ENCODE measurements around the gene ARFGAP1. TPM values are rescaled to one million over a fixed set of nuclear protein-coding genes. Genes with fewer than 3 reads are reported as not detected.
A peak's percentile ranks its signal among the peaks of the same experiment; 100 is the strongest.

ARFGAP1 gene
- total and polyA plus RNA-seq, 2 of the 4 experiments (the other 2 are of a cell fraction), result 59.1 to 194 TPM

DNA sequence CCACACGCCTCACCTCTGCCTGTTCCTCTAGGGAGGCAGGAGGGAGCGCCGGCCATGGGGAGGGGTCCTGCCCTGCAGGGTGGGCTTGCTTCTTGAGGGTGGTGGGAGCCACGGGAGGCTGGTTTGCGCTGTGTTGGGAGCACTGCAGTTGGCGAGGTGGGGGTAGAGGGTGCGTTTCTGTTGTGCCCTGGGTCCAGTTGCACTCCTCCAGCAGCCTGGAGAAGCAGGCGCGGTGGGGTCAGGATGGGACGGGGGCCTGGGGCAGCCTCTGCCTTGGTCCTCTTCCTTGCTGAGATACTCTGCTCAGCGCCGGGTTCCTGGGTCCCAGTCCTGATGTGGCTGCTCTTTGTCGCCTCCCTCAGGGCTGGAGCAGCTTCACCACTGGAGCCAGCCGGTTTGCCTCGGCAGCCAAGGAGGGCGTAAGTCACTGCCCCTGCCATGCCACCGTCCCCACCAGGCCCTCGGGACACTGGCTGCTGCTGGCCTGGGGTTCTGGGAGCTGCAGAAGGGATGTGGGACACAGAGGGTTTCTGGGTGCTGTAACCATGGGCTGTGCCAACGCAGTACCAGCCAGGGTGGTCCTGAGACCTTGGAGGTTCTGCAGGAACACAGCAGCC is 8.4 kb downstream of the ARFGAP1 start:
- no peak overlapping the region for H2BK15ac ChIP-seq (ENCODE audit: low read depth, low read length)
- H4K5ac ChIP-seq (ENCODE audit: low read depth, low read length), result no peak overlapping the region
- H2BK20ac ChIP-seq (ENCODE audit: low read depth, low read length), result no peak overlapping the region
- H3K9me1 ChIP-seq (ENCODE audit: insufficient read depth, low read length), result no peaks in the 10 kb centered on the region
- no peak overlapping the region for H2AFZ ChIP-seq (replicated peaks; ENCODE audit: low read length, poor library complexity)
- H3K4me3 ChIP-seq (ENCODE audit: insufficient read depth, low read depth, low read length), result no peak overlapping the region
- H3K9me3 ChIP-seq (ENCODE audit: control insufficient read depth, insufficient read depth, low read length), result no peaks in the 10 kb centered on the region
- H3K4ac ChIP-seq (ENCODE audit: low read depth, low read length), result no peak overlapping the region
- TF ChIP-seq BHLHE40 (IDR thresholded peaks at IDR 0.05; ENCODE audit: low read depth, low read length) (no peak), RAD21 (IDR thresholded peaks at IDR 0.05; ENCODE audit: low read length) (peak; percentile 26; the same call in 1 of the 2 replicates), CTCF (conservative IDR thresholded peaks at IDR 0.05; ENCODE audit: low read depth, low read length) (peak; percentile 37), CHD1 (IDR thresholded peaks at IDR 0.05; ENCODE audit: low read depth, low read length) (no peak)
- H3K4me1 ChIP-seq (ENCODE audit: control insufficient read depth, insufficient read depth, low read length), result no peaks in the 10 kb centered on the region
- no peak overlapping the region for H3K14ac ChIP-seq (replicated peaks; ENCODE audit: low read depth, low read length)
- H3K79me1 ChIP-seq (ENCODE audit: low read depth in 1 of 2, low read length in 2 of 2), result peaks cover 18 to 38% of the 10 kb centered on the region in 2 experiments
- H4K8ac ChIP-seq (ENCODE audit: low read depth in 2 of 2, low read length in 2 of 2), result no peak overlapping the region
- ChIA-PET CTCF (interaction anchor here (1.1 kb wide), 1 partner anchor 29 kb away, joined by 4 read pairs; no protein-coding TSS in a partner anchor), POLR2A (ENCODE audit: unreplicated experiment) (no interaction called here)
- no peak overlapping the region for H3K18ac ChIP-seq (ENCODE audit: low read depth, low read length)
- DNase-seq (no peak), ATAC-seq (ENCODE audit: low read depth) (peak; percentile 35; the same call in 1 of the 2 replicates)
- H3K4me2 ChIP-seq (ENCODE audit: low read depth, low read length), result no peak overlapping the region
- H3K56ac ChIP-seq (ENCODE audit: extremely low read depth, insufficient read depth, low read length), result no peak overlapping the region
- H3K36me3 ChIP-seq (ENCODE audit: control insufficient read depth, insufficient read depth, low read length), result peaks cover 85% of the 10 kb centered on the region
- in situ Hi-C loops (cut with MboI; ENCODE audit: low sequenced_read_pairs) (no loop called here), intact Hi-C loops (cut with micrococcal nuclease) (no loop called here), dilution Hi-C loops (cut with HindIII; ENCODE audit: low sequenced_read_pairs, unreplicated experiment) (no loop called here)
- peaks cover 58% of the 10 kb centered on the region for H4K20me1 ChIP-seq (ENCODE audit: insufficient read depth, low read length)
- H3K9ac ChIP-seq (ENCODE audit: low read depth, low read length), result no peak overlapping the region
- no peak overlapping the region for H3K23ac ChIP-seq (ENCODE audit: low read depth, low read length)
- H2AK9ac ChIP-seq (replicated peaks; ENCODE audit: low read depth, low read length, poor library complexity), result peak overlapping the region; percentile 42
- no peak overlapping the region for H2AK5ac ChIP-seq (ENCODE audit: low read depth, low read length)
- no TSS peak for BruUV-seq (replicated peaks)
- no peak overlapping the region for H3K27ac ChIP-seq (ENCODE audit: insufficient read depth, low read length)
- no peak overlapping the region for H4K91ac ChIP-seq (ENCODE audit: insufficient read depth, low read depth, low read length)
- 71% methylated on average over 14 of the region's 19 CpGs; no CpG with 5 or more reads in 1 of the 2 experiments for WGBS, 2 experiments (ENCODE audit: extremely low coverage in 2 of 2, insufficient read length in 1 of 2)
- H2BK5ac ChIP-seq (ENCODE audit: low read depth, low read length, poor library complexity, severe bottlenecking), result no peak overlapping the region
- no peak overlapping the region for H2BK120ac ChIP-seq (ENCODE audit: low read depth, low read length)
- H3K27me3 ChIP-seq (ENCODE audit: control insufficient read depth, insufficient read depth, low read length), result no peaks in the 10 kb centered on the region
